GM21360 (cell line): ENCODE measurements around the gene GADD45B.
A peak's percentile ranks its signal among the peaks of the same experiment; 100 is the strongest.
"Not testable (repeated sequence)": the region's sequence is repeated elsewhere in the genome, so short reads cannot be mapped to it uniquely, and the experiment has no call there.

ENCODE experiments used
- ATAC-seq: cut with Tn5 transposase; IDR thresholded peaks from one replicate; pipeline ENCODE4 v1.9.1; 2021; ENCODE audit warnings: mild to moderate bottlenecking, moderate library complexity; ENCODE audit not compliant: unreplicated experiment

Gene GADD45B

GRCh38 chr19:2443116-2443784, 32.7 kb upstream of the GADD45B start:
- ATAC-seq: no peak

- ATAC-seq: no peak
Measured at GRCh38 chr19:2443785-2444182, 32.1 kb upstream of the GADD45B start.

DNA sequence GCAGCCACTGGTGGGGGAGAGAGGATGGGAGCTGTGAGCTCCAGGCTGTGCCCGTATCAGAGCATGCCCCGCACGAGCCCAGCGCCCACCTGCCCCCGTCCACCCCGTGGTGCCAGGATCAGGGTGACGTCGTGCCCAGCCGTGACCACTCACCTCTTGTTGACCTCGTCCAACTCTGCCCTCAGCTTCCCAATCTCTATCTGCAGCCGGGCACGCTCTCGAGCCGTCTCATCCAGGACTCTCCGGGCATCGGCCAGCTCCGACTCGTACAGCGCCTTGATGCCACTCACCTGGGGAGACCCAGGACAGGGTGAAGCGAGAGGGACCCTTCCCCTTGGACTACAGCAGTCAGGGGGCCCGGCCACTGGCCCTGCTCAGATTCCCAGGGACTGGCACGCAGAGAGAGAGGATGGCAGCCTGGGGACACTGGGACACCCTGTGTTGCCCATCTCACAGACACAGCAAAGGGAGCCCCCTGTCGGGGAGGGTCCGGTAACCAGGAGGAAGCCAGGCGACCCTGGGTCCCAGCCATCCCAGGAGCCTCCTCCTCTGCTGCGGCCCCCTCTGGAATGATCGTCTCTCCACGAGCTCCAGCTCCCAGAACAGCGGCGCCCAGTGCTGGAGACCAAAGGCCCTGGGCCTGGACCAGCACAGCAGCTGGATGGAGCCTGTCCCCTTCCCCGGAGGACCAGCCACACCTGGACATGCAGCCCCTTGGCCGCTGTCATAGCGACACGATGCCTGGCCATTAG, 31.5 kb upstream of the GADD45B start:
- ATAC-seq: no peak

DNA sequence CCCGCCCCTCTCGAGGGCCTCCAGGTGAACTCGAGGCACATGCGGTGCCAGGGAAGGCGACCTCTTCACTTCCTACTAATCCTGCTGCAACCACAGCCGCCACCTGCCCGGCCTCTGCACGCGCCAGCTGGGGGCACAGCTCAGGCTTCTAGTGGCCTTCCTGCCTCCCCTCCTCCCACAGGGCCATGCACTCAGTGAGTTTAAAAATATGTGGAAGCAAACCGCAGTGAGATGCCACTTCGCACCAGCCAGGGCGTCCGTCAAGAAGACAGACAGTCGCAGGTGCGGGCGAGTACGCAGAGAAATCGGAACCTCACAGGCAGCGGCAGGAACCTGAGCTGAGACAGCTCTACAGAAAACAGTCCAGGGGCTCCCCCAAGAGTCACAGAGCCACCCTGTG, 29.5 kb upstream of the GADD45B start:
- ATAC-seq: no peak

DNA sequence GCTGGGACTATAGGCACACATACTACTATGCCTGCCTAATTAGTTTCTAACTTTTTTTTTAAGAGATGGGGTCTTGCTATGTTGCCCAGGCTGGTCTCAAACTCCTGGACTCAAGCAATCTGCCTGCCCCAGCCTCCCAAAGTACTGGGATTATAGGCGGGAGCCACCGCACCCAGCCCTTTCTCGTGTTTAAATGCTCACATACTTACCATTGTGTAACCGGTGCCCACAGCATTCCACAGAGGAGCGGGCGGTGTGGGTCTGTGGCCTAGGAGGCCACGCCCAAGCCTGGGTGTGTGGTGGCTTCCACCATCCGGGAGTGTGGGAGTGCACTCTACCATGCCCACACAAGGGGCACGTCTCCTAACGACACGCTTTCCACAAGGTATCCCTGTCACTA, 26.9 kb upstream of the GADD45B start:
- ATAC-seq: no peak

DNA sequence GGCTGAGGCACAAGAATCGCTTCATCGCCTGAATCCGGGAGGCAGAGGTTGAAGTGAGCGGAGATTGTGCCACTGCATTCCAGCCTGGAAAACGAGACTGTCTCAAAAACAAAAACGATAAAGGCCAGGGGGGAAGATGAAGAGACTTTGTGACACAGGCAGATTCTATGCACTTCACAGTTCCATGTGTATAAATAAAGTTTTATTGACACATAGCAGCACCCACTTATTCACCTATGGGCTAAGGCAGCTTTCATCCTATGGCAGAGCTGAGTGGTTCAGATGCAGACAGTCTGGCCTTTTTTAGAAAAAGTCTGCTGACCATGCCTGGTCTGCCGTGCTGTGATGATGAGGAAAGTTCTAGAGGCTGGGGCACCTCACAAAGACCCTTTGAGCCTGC, 24.8 kb upstream of the GADD45B start:
- no peak for ATAC-seq

GRCh38 chr19:2451741-2452140, 24.2 kb upstream of the GADD45B start:
- ATAC-seq: no peak

DNA sequence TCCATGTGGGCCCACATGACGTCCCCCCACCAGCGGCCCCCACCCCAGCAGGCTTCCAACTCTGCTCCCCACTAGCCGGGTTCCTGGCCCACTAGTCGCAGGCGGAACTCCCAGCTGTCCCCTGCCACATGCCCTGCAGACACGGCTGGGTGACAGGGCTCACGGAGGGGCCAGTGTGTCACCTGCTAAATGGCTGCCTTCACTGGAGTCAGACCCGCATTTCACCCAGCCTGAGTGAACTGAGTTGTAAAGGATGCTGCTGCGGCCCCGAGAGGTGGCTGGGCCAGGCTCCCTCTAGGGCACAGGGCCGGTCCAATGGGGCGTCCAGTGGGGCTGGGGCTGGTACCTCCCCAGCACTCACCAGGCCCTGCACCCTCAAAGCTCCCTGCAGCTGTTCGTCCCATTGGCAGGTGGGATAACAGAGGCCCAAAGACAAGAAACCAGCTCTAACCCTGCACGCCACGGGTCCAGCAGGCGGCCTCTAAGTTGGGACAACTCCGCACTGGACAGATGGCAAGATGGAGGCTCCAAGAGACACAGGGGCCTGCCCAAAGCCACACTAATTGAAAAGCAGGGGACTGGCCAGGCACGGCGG, 22.4 kb upstream of the GADD45B start:
- no peak for ATAC-seq

GRCh38 chr19:2454199-2454961, 21.5 kb upstream of the GADD45B start:
- ATAC-seq: no peak

DNA sequence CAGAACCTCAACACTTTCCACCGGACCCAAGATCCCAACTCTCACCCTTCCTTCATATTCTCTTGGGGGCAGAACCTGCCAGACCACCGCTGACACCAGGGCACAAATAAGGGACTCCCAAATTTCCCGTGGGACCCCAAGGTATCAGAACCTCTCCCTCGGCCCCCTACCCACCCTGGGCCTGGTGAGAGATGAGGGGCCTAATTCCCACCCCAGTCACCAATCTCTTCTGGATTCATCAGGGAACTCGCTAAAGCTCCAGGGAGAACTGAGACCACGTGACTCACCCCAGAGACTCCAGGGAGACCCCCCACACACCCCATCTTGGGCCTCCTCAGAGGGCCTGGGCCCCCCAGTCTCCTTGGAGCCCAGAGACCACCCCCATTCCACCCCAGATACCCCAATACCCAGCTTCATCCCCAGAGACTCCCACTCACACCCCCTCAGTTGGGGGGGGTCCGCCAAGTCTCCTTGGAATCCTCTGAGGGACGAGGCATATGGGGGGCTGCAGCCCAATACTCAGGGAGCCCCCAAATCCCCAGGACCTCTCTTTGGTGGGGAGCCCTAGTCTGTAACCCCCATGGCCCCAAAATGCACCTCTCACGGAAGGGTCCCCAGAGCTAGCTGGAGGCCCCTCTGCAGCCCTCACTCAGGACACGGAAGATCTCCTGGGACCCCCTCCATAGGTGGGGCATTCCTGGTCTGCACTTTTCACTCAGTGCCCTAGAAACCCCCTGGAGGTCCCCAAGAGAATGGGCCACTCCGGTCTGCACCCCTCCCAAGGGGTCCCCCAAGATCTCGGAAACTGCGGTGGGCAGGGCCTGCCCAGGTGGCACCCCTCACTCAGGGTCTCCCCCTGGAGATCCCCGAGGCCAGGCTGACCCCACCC, 20.7 kb upstream of the GADD45B start:
- no peak for ATAC-seq

- ATAC-seq: peak; percentile 21
Measured at GRCh38 chr19:2455851-2456570, 19.9 kb upstream of the GADD45B start.

GRCh38 chr19:2457394-2458037, 18.4 kb upstream of the GADD45B start:
- ATAC-seq: no peak

DNA sequence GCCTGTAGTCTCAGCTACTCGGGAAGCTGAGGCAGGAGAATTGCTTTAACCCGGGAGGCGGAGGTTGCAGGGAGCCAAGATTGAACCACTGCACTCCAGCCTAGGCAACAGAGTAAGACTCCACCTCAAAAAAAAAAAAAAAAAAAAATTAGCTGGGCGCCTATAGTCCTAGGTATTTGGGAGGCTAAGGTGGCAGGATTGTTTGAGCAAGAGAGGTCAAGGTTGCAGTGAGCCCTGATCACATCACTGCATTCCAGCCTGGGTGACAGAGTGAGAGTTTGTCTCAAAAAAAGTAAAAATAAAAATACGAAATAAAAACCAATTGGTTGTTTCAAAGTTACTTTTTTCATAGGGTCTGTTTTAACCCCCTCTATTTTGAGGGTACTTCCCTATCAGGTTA, 17.9 kb upstream of the GADD45B start:
- ATAC-seq: no peak

- ATAC-seq: not testable (repeated sequence)
Measured at GRCh38 chr19:2458776-2459175, 17.2 kb upstream of the GADD45B start.

DNA sequence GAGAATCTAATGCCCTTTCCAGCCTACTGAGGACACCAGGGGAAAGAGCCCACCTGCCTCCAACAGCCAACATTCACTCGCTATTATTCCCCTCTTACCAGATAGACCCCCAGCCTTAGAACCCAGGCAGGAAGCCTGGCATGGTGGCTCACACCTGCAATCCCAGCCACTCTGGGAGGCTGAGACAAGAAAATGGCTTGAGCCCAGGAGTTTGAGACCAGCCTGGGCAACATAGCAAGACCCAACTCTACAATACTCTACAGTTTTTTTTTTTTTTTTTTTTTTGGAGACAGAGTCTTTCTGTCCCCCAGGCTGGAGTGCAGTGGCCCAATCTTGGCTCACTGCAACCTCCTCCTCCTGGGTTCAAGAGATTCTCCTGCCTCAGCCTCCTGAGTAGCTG, 15.7 kb upstream of the GADD45B start:
- ATAC-seq: no peak

- ATAC-seq: peak; percentile 54
Measured at GRCh38 chr19:2461751-2462634, 13.9 kb upstream of the GADD45B start.

- no peak for ATAC-seq
Measured at GRCh38 chr19:2462635-2463421, 13.1 kb upstream of the GADD45B start.

DNA sequence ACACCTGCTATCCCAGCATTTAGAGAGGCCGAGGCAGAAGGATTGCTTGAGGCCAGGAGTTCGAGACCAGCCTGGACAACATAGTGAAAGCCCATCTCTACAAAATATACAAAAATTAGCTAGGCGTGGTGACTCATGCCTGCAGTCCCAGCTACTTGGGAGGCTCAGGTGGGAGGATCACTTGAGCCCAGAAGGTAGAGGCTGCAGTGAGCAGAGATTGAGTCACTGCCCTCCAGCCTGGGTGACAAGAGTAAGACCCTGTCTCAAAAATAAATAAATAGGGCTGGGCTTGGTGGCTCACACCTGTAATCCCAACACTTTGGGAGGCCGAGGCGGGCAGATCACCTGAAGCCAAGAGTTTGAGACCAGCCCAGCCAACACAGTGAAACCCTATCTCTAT, 12.2 kb upstream of the GADD45B start:
- not testable (repeated sequence) for ATAC-seq
